ENCODE measurements around the gene TMCO4.
"Not testable (repeated sequence)": the region's sequence is repeated elsewhere in the genome, so short reads cannot be mapped to it uniquely, and the experiment has no call there.

The TMCO4 gene

DNA sequence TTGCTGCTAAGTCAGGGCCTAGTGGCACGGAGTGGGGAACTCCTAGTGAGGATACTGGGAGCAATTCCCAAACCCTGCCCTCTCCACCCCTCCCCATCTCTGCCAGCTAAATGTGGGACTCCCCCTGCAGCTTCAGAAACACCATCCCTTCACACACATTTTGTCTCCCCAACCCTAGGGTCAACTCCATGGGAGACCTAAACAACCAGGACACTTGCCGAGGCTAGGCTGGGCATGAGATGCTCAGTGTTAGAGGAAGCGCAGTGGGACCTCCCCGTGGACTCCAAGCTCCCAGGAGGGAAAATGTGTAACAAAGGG, 13.9 kb upstream of the TMCO4 start:
- DNase-seq (ENCODE audit: low read depth in 2 of 2), result no peak

- DNase-seq (ENCODE audit: low read depth in 2 of 2), result no peak
These were observed 13.3 kb upstream of the TMCO4 start for GRCh38 chr1:19812875-19813642.

DNA sequence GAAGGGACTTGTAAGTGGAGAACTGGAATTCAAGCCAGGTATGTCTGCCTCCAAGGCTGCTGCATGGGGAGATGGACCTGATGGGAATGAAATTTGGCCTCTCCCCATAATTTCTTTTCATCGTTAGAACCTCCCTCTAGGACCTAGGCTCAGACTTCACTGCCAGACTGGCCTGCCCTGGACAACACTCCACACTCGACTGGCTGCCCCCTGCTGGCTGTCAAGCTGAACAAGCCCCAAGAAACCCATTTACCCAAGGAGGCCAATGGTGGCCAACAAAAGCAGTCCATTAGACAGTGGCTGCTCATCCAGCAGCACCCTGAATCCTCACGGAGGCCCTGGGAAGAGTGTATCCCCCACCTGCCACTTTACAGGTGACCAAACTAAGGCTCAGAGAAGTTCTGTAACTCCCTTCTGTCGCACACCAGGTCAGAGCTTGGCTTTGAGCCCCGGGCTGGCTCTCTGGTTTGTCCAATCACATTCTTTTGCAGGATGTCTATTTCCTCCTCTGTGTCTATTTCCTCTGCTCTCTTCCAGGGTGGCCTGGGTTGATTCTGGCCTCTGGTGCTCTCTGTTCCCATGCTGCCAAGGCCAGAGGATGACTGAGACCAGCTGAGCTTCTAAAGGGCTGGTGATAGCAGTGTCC, 11.6 kb upstream of the TMCO4 start:
- DNase-seq (ENCODE audit: low read depth in 2 of 2), result peak; percentile 15 to 41

DNA sequence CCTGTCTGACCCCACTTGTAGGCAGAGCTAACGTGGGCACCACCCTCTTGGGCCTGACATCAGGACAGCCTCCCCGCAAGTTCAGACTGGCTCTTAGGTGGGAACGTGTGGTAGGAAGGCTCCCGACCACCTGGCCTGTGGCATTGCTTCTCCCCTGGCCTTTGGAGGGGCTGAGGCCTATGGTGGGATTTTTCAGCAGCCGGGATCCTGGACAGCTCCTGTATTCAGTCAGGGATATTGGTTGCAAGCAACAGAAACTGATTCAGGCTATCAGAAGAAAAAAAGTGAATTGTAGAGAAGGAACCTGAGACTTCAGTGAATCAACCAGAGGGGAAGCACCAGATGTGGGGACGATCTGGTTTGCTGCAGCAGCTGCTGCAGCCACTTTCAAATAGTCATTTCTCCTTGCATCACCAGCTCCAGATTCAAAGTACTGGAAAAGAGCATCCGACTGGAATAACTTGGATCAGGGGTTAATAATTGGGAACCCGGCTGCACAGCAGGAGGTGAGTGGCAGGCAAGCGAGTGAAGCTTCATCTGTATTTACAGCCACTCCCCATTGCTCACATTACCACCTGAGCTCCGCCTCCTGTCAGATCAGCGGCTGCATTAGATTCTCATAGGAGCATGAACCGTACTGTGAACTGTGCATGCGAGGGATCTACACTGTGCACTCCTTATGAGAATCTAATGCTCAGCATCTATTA, 9.5 kb upstream of the TMCO4 start:
- DNase-seq (ENCODE audit: low read depth in 2 of 2), result no peak

- DNase-seq (ENCODE audit: low read depth in 2 of 2), result no peak
These were observed 8.6 kb upstream of the TMCO4 start for GRCh38 chr1:19808351-19808750.

GRCh38 chr1:19804831-19805251, 5.1 kb upstream of the TMCO4 start:
- no peak for DNase-seq (ENCODE audit: low read depth in 2 of 2)

GRCh38 chr1:19802269-19802668, 2.6 kb upstream of the TMCO4 start:
- no peak for DNase-seq (ENCODE audit: low read depth in 2 of 2)

DNA sequence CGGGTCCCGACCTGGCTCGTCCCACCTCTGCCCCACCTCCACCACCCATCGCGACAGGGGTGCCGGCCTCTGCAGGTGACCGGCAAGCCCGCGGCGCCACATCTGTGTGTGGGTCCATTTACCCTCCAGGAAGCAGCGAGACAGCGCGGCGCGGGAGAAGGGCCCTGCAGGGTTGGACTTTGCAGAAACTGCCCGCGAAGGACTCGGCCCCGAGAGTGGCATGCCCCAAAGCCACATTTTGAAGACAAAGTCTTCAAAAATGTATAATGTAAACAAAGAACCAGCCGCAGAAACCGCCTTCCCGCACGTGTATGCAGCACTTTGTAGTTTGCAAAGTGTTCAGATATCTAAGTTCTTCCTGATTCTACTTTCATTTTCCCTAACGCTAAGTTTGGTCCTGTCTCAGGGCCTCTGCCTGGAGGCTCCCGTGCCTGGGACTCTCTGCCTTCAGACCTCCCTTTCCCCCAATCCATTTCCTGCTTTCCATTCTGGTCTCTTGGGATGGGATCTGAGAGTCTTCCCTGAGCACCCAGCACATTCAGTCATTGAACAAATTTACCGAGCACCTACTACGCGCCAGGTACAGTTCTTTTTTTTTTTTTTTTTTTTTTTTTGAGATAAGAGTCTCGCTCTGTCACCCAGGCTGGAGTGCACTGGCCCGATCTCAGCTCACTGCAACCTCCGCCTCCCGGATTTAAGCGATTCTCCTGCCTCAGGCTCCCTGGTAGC, 524 bp upstream of the TMCO4 start:
- peak; percentile 15 to 36 for DNase-seq (ENCODE audit: low read depth in 2 of 2)

DNA sequence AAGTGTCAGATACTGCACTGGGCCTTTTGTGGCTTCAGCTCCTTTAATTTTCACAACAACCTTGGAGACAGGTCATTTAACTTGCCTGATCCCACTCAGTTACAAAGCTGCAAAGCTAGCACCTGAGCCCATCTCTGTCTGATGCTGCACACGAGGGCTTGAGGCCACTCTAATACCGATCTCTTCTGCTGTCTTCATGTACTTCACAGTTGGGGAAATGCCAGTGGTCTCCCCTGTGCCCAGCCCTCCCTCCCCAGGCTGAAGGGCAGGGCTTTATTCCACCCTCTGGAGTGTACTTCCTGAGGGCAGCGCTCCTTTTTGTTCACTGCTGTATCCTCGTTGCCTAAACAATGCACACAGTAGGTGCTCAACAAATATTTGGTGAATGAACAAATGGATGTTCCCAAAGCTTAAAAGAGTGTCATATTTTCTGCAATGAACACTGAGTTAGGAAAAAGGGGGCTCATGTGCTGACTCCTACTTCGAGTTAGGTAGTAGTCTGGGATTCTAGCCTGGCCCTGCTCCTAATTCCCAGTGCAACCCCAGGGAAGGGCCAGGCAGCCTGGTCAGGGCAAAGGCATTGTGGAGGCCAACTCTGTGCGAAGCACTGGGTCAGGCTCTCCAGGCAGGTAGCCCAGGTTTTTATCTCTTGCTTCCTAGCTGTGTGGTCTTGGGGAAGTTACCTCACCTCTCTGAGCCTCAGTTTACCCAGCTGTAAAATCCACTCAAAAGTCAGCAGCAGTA, 1.1 kb downstream of the TMCO4 start:
- no peak for DNase-seq (ENCODE audit: low read depth in 2 of 2)

DNA sequence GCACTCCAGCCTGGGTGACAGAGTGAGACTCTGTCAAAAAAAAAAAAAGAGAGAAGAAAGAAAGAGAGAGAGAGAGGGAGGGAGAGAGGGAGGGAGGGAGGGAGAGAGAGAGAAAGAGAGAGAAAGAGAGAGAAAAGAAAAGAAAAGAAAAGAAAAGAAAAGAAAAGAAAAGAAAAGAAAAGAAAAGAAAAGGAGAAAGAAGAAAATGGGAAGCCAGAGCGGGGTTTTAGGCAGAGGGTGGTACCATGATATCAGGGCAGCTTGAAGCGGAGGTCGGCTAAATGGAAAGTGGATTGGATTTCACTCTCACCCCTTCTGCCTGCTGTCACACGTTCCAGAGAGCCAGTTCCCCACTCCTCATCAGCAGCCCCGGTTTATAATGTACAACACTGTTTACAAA, 1.9 kb downstream of the TMCO4 start:
- DNase-seq (ENCODE audit: low read depth in 2 of 2), result no peak

DNA sequence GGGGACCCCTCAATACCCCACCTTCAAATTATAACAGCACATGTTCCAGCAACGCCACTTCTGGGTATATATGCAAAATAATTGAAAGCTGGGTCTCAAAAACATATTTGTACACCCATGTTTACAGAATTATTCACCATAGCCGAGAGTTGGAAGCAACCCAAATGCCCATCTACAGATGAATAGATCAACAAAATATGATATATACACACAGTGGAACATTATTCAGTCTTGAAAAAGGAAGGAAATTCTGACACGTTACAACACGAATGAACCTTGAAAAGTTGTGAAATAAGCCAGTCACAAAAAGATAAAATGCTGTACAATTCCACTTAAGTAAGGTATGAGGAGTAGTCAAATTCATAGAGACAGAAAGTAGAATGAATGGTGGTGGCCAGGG, 5.1 kb downstream of the TMCO4 start:
- no peak for DNase-seq (ENCODE audit: low read depth in 2 of 2)

DNA sequence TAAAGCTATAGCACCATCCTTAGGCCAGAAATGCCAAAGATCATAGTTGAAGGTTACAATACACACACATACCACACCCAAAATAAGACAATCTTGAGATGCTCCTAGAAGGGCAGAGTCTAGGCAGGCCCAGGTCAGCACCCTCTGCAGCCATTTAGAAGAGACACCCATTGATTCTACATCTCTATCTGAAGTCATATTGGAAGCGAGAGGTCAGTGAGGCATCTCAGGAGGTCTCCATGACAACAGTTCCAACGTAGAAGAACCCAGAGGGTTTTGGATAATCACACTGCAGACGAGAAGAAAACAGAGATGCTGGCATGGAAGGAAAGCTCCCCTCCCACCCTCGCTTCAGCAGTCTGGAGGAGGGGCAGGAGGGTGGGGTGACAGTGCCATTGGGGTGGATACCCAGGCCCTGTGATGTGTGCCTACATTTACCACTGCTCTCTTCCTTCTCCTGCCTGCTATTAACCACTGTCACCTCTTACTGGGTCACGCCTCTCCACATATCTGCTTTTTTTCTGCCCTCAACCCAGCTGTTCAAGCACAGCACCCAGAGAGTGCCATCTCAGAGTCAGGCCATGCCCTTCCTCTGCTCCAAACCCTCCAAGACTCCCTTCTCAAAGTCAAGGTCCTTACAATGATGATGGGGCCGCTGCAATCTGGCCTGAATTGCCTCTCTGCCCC, 6.2 kb downstream of the TMCO4 start:
- DNase-seq (ENCODE audit: low read depth in 2 of 2), result no peak

- DNase-seq (ENCODE audit: low read depth in 2 of 2), result no peak
These were observed 7.3 kb downstream of the TMCO4 start for GRCh38 chr1:19792237-19793002.

GRCh38 chr1:19790061-19790975, 9.4 kb downstream of the TMCO4 start:
- DNase-seq (ENCODE audit: low read depth in 2 of 2), result not testable (repeated sequence)

DNA sequence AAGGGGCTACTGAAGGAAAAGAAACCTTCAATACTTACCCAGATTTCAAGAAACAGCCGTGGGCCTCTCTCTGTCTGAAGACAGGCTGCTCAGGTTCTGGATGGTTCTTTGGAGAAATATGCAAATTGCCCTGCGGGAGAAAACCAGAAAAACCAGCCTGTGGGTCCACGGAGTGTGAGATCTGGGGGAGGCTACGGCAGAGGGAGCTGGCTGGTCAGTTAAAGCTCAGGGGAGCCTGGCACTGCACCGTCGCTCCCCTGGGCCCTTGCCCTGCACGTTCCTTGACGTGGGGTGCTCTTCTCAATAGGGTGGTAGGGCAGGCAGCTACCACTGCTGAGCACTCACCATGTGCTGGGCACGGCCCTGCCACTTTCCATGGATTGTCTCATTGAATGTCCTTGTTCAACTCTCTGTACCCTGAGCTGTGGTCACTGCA, 12.7 kb downstream of the TMCO4 start:
- no peak for DNase-seq (ENCODE audit: low read depth in 2 of 2)

- DNase-seq (ENCODE audit: low read depth in 2 of 2), result no peak
These were observed 14.1 kb downstream of the TMCO4 start for GRCh38 chr1:19785660-19786059.

GRCh38 chr1:19780267-19780877, 19.3 kb downstream of the TMCO4 start:
- no peak for DNase-seq (ENCODE audit: low read depth in 2 of 2)

DNA sequence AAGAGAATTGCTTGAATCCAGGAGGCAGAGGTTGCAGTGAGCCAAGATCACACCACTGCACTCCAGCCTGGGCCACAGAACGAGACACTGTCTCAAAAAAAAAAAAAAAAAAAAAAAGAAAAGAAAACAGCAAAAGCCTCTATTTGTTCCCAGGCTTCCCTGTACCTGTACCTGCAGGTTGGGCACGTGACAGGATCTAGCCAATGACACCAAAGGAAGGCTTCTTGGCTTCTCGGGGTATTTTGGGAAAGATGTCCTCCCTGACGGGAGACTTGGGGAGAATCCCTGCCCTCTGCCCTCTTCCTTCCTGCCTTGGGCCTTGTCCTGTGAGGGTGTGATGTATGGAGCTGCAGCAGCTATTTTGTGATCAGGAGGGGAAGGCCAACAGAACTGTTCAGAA, 22.8 kb downstream of the TMCO4 start:
- no peak for DNase-seq (ENCODE audit: low read depth in 2 of 2)

GRCh38 chr1:19776287-19776686, 23.4 kb downstream of the TMCO4 start:
- no peak for DNase-seq (ENCODE audit: low read depth in 2 of 2)

Data from stimulated activated CD8-positive, alpha-beta memory T cell treated with anti-CD3 and anti-CD28 coated beads, Interleukin-2, amount 100 ng/mL, for 48 hours (primary cell).